HG03135 (cell line): ENCODE data around the gene UBTF.

Experiments
- ATAC-seq: cut with Tn5 transposase; IDR thresholded peaks from one replicate; pipeline ENCODE4 v1.9.1; 2021; ENCODE audit warnings: mild to moderate bottlenecking, moderate library complexity; ENCODE audit not compliant: unreplicated experiment

The UBTF gene

DNA sequence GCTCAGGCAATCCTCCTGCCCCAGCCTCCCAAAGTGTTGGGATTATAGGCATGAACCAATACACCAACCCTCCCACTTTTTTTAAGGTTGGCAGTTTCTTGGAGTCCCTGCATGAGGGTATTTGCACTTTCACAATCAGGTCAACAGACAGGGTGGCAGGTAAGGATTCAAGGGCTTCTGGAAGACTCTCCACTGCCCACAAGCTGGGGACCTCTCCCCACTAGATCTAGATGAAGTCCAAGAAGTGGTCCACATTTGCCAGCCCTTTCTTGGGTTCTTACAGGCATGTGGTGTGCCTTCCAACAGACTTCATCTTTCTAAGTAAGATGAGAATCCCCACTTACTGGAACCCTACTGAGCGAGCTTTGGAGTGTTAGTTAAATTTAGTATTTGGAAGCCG is 45.0 kb downstream of the UBTF start:
- no peak for ATAC-seq

DNA sequence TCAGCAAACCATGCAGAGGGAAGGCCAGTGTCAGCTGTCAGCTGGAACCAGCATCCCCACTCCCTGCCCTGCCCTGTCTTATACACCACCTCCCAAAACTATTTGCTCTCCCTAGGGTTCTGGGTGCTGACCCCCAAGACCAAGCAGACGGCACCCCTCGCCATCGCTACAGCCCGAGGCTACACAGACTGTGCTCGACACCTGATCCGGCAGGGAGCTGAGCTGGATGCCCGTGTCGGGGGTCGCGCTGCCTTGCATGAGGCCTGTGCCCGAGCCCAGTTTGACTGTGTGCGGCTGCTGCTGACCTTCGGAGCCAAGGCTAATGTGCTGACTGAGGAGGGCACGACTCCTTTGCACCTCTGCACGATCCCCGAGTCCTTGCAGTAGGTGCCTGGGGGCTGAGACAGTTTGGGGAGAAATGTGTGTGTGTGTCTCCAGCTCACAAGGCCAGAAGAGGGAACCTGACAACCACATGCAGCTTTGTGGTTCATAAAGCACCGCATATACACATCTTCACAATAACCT is 47.5 kb downstream of the UBTF start:
- no peak for ATAC-seq

DNA sequence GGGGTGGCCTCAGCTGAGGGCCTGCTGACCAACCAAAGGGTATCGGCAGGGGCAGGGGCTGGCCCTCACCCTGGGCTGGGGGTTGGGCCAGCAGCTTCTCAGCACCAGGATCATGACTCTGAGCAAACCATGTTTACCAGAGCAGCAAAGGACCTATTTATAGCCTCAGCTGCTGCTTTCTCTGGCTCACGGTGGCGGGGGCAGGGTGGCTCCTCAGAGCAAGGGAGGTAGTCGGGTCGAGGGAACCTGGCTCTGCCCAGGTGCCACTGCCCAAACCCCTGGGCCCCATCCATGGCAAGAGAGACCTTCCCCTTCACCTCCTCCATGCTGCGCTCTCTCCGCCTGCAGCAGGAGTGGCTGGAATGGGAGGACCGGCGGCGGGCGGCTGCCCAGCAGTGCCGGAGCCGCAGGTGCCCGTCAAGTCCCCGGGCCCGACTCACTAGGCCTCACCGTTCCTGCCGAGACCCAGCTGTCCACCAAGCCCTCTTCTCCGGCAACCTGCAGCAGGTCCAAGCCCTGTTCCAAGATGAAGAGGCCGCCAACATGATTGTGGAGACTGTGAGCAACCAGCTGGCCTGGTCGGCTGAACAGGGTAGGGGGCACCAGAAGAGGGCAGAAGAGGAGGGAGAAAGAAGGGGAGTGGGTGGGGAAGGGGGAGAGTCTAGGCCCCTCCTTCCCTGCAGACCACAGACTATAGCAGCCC is 48.8 kb downstream of the UBTF start, which contains the start of gene ASB16:
TSS of gene ASB16 (plus strand) at position 206 of the 703 bp plus-strand sequence. CDS start at position 292, 86 bp downstream.
- no peak for ATAC-seq

DNA sequence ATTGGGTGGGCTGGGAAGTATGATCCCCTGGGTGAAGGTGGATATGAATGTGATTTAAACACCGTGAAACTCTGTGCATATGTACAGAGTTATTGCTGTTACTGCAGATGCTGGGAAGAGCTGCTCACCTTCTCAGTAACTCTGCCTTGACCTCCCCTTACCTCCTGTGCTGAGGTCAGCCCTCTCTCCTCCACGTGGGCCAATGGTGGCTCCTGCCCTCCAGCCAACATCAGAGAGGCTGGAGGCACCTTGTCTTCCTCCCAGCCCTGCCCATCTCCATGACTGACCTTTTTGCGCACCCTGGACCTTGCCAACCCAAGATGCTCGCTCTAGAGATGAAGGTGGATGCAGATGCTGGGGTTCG is 49.4 kb downstream of the UBTF start:
- no peak for ATAC-seq

DNA sequence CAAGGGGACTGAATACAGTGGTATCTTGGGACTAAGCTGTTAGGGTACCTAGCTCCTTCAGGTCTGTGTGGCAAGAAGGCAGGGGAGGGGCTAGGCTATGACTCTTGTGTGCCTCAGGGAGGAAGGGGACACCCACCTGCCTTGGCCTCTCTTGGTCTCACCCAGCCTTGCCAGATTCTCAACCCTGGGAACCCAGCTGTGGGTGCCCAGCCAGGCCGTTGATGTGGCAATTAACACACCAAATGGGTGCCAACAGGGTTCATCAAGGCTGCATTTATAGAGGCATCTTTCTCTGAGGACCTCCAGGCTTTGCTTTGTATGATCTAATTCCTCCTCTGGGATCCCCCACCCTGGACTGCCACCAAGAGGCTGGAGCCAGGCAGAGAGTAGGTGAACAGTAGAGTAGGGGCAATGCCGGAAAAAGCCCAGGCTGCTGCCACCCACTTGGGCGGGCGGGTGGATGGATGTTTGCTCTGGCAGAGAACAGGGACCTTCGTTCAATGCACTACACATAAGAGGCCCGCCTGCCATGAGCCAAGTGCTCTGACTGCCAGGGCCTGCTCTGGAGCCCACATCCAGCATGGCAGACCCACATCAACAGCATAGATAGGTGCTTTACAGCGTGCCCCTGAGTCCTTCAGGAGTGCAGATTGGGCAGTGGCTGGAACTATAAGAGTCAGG is 52.2 kb downstream of the UBTF start:
- no peak for ATAC-seq

DNA sequence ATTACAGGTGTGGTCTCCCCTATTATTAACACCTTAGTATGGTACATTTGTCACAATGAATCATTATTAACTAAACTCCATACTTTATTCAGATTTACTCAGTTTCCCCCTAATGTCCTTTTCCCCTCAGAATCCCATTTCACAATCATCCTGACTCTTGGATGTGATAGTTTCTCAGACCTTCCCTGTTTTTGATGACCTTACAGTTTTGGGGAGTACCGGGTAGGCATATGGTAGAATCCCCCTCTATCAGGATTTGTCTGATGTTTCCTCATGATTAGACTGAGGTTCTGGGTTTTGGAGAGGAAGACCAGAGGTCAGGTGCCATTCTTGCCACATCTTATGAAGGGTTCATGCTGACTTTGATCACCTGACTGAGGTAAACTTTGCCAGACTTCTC is 55.0 kb downstream of the UBTF start:
- no peak for ATAC-seq

DNA sequence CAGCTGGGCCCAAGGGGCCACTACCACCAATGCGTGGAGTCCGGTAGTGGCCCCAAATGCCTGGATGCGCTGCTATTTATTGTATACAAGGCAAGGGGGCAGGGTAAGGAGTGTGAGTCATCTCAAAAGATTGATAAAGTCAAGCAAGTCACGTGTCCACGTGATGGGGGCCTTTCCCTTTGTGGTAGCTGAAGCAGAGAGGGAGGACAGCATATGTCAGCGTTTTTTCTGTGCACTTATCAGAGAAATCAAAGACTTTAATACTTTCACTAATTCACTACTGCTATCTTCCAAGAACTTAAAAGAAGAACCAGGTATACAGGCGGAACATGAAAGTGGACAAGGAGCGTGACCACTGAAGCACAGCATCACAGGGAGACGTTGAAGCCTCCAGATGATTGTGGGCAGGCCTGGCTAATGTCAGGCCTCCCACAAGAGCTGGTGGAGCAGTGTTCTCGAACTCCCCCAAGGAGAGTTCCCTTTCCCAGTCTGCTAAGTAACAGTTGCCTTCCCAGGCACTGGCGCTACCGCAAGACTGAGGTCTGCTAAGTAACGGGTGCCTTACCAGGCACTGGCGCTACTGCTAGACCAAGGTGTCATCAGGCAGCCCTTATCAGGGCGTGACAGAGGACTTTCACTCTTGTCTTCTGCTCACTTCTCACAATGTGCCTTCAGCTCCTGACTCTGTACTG is 59.8 kb downstream of the UBTF start:
- ATAC-seq, result no peak

DNA sequence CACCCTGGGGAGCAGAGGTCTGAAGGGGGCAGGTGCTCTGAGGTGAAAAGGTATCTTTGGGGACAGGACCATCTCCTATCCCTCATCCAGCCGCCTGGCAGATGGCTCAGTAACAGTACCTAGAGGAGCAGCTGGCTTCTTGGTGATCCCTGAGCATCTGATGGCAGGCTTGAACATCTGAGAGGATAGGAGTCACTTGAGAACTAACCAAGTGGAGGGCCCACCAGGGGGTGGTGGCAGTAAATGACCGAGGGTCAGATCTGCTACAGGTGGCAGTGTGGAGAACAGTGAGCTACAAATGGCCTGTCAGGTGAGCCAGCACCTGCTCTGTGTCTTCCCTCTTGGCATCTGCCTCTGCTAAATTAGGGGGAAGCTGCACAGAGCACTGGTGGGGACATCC is 64.0 kb downstream of the UBTF start:
- no peak for ATAC-seq
